Kidney (tissue), 14 donors: ENCODE results near the gene PTPN1. TPM values are rescaled to one million over a fixed set of nuclear protein-coding genes. Genes with fewer than 3 reads are reported as not detected.

ENCODE experiments used
- DNase-seq, 5 donors: peaks; one replicate each; pipeline ENCODE4 v3.0.0-alpha.2; 2013 to 2020
- FAIRE-seq: peaks from 2 replicates; lab custom pipeline; 2012; peaks lifted over from hg19 to GRCh38; lab: Jason Lieb, UNC
- H3K27ac ChIP-seq, 2 donors: one replicate each; pipeline ENCODE4 v1.7.0; 2013; ENCODE audit warnings: low read depth in 2 of 2, low read length in 2 of 2, inconsistent platforms in 1 of 2
- H3K27me3 ChIP-seq: one replicate; pipeline ENCODE4 v1.7.1; 2013; ENCODE audit warnings: low read length, inconsistent platforms; ENCODE audit not compliant: control insufficient read depth, insufficient read depth
- H3K36me3 ChIP-seq, 3 donors: one replicate each; pipeline versions ENCODE4 v1.7.0 to v1.7.1; 2013; ENCODE audit warnings: low read length in 3 of 3, control low read depth in 1 of 3, inconsistent platforms in 1 of 3; ENCODE audit not compliant: insufficient read depth in 3 of 3, control insufficient read depth in 2 of 3
- H3K4me1 ChIP-seq, 3 donors: one replicate each; pipeline versions ENCODE4 v1.7.0 to v1.7.1; 2013; ENCODE audit warnings: low read length in 3 of 3, inconsistent platforms in 1 of 3, low read depth in 1 of 3; ENCODE audit not compliant: control insufficient read depth in 2 of 3, insufficient read depth in 2 of 3
- H3K4me3 ChIP-seq, 3 donors: one replicate each; pipeline versions ENCODE4 v1.7.0 to v1.8.1; 2013; ENCODE audit warnings: low read length in 3 of 3, control low read depth in 1 of 3, inconsistent platforms in 1 of 3
- H3K9ac ChIP-seq, 3 donors: one replicate each; pipeline versions ENCODE4 v1.7.0 to v1.7.1; 2013; ENCODE audit warnings: low read length in 3 of 3, control low read depth in 1 of 3, inconsistent platforms in 1 of 3
- H3K9me3 ChIP-seq, 3 donors: one replicate each; pipeline versions ENCODE4 v1.7.0 to v1.7.1; 2013; ENCODE audit warnings: low read length in 3 of 3, control low read depth in 1 of 3, inconsistent platforms in 1 of 3; ENCODE audit not compliant: control insufficient read depth in 2 of 3, insufficient read depth in 1 of 3
- intact Hi-C: fragments of 100-400 bp; cut with DNase I; formaldehyde crosslinking; loops from one replicate; pipeline ENCODE4 v1.11.1; 2022
- polyA plus RNA-seq: library from polyadenylated mRNA; stranded (reverse); fragments of 350-450 nt; fragmentation: Illumina TruSeq; extraction: RNeasy Lipid Tissue Mini Kit (QIAGEN cat#74804); gene quantifications from one replicate; pipeline ENCODE4 v1.2.3, GENCODE V29; 2014; ENCODE audit warnings: low read depth, low replicate concordance; ENCODE audit not compliant: insufficient read depth
- total RNA-seq: library from RNA; stranded (reverse); fragmentation: NEBNext Ultra II Directional; extraction: Animal tissue kit (Norgen Biotek cat#: 25700); gene quantifications from one replicate; pipeline ENCODE4 v1.2.1, GENCODE V29; 2021
- TF ChIP-seq, protein P1 (sequence below): IDR thresholded peaks from 3 replicates; pipeline ENCODE4 v1.5.1; 2012; ENCODE audit warnings: mild to moderate bottlenecking, moderate library complexity, borderline replicate concordance; ENCODE audit not compliant: insufficient read depth; ENCODE audit errors: extremely low read depth
- donor health status: control.
- donor health status: control.
- donor health status: control.
- donor health status: control.
- donor health status: control.
- donor health status: DM: yes; HTN: yes; CAD: no.
- donor health status: Normal renal cell carcinoma (clear cell type).

The PTPN1 gene
- total and polyA plus RNA-seq, 2 donors from 2014 or later, result 29.6 to 80.4 TPM

DNA sequence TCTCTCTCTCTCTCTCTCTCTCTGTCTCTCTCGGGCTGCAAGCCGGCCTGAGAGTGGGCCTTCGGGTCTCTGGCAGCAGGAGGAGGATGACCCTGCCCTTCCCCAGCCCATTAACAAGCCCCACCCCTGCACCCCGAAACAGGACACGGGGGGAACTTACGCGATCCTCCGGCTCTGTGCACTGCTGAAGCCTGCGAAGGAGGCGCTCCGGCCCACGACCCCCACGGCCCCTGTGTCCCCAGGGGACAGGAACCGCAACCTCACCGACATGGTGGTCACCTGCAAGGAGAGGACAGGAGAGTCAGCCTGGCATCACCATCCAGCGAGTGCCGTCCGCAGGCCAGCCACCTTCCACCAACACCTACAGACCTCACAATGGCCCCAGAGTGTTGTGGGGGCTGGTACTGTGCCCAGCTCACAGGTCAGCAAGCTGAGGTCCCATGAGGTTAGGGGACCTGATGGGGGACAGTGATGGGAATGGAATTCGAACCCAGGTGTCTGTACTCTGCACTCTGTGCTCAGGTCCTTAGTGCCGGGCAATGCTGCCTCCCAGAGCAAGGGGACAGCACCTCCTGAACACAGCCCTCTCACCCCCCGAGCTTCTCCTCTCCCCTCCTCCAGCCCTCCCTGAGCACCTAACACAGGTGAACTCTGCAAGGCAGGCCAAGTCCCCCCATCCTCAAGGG, 120.5 kb downstream of the PTPN1 start:
- H3K27me3 ChIP-seq, result no peaks in the 10 kb centered on the region
- H3K27ac ChIP-seq, result no peak overlapping the region
- intact Hi-C loops, result no loop called here
- no peaks in the 10 kb centered on the region for H3K9me3 ChIP-seq
- peaks cover 0 to 9% (median 4%) of the 10 kb centered on the region in 3 donors for H3K4me1 ChIP-seq
- H3K4me3 ChIP-seq, result no peak overlapping the region
- no peaks in the 10 kb centered on the region for H3K36me3 ChIP-seq
- no peak overlapping the region for H3K9ac ChIP-seq
- FAIRE-seq (no peak), DNase-seq (no peak)
- TF ChIP-seq, protein P1, sequence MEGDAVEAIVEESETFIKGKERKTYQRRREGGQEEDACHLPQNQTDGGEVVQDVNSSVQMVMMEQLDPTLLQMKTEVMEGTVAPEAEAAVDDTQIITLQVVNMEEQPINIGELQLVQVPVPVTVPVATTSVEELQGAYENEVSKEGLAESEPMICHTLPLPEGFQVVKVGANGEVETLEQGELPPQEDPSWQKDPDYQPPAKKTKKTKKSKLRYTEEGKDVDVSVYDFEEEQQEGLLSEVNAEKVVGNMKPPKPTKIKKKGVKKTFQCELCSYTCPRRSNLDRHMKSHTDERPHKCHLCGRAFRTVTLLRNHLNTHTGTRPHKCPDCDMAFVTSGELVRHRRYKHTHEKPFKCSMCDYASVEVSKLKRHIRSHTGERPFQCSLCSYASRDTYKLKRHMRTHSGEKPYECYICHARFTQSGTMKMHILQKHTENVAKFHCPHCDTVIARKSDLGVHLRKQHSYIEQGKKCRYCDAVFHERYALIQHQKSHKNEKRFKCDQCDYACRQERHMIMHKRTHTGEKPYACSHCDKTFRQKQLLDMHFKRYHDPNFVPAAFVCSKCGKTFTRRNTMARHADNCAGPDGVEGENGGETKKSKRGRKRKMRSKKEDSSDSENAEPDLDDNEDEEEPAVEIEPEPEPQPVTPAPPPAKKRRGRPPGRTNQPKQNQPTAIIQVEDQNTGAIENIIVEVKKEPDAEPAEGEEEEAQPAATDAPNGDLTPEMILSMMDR, result no peak

DNA sequence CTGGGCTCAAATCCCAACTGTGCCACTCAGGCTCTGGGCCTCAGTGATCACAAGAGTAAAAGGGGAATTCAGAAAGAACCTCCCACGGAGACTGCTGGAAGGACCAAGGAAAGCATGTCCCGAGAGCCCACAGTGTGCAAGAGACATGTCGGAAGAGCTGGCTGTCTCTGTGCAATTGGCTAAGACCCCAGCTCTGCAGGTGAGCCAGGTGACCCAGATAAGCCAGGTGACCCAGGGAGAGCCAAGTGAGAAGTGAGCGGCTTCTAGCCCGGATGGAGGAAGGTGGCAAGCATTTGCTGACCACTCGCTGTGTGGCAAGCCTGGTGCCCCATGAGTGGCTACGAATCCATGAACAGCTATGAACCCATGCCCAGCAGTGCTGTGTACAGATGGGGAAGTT, 122.1 kb downstream of the PTPN1 start:
- Histone ChIP-seq H3K9me3 (no peaks in the 10 kb centered on the region), H3K36me3 (no peaks in the 10 kb centered on the region), H3K27me3 (no peaks in the 10 kb centered on the region), H3K4me3 (no peak overlapping the region), H3K4me1 (peaks cover 0 to 16% (median 4%) of the 10 kb centered on the region in 3 donors), H3K27ac (no peak overlapping the region), H3K9ac (no peak overlapping the region)
- intact Hi-C loops, result no loop called here
- no peak for FAIRE-seq
- DNase-seq, result no peak
- TF ChIP-seq, protein P1, result no peak

DNA sequence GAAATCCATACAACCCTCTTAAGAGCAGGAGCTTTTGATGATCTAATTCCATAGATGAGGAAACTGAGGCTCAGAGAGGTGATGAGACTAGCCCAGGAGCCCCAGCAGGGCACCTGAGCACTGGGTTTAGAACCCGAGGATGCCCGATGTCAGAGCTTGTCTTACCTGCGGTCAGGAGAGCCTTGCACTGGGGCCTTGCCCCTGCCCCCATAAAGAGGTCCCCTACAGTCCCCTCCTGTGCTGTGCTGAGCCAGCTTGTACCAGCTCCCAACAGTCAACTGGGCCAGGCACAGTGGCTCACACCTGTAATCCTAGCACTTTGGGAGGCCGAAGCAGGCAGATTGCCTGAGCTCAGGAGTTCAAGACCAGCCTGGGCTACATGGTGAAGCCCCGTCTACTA, 122.5 kb downstream of the PTPN1 start:
- H3K4me3 ChIP-seq, result no peak overlapping the region
- no peaks in the 10 kb centered on the region for H3K27me3 ChIP-seq
- no peak overlapping the region for H3K9ac ChIP-seq
- H3K9me3 ChIP-seq, result no peaks in the 10 kb centered on the region
- H3K36me3 ChIP-seq, result no peaks in the 10 kb centered on the region
- intact Hi-C loops, result no loop called here
- no peak for FAIRE-seq
- H3K4me1 ChIP-seq, result peaks cover 0 to 17% (median 4%) of the 10 kb centered on the region in 3 donors
- TF ChIP-seq, protein P1, result no peak
- H3K27ac ChIP-seq, result no peak overlapping the region
- no peak for DNase-seq
